HFF-Myc (cell line): ENCODE data around the gene NR3C2.
A peak's percentile ranks its signal among the peaks of the same experiment; 100 is the strongest.

Experiments
- DNase-seq: peaks from one replicate; pipeline ENCODE4 v3.0.0-alpha.2; 2011; ENCODE audit warnings: low read depth; ENCODE audit errors: extremely low read depth
- H3K4me3 ChIP-seq: replicated peaks from 2 replicates; pipeline ENCODE4 v1.5.1; 2011; ENCODE audit warnings: low read depth, mild to moderate bottlenecking, control low read depth, low read length
- CTCF ChIP-seq: IDR thresholded peaks from 2 replicates; pipeline ENCODE4 v1.5.1; 2012; ENCODE audit warnings: mild to moderate bottlenecking, low read depth, low read length, control low read depth; ENCODE audit errors: missing control alignments

The NR3C2 gene

GRCh38 chr4:148068065-148068911 is 373.9 kb downstream of the NR3C2 start:
- DNase-seq: no peak
- no peak overlapping the region for H3K4me3 ChIP-seq
- TF ChIP-seq CTCF: no peak

- DNase-seq: no peak
- H3K4me3 ChIP-seq: no peak overlapping the region
- TF ChIP-seq CTCF: no peak
Observed at GRCh38 chr4:148067301-148067916, 374.8 kb downstream of the NR3C2 start.

- no peak overlapping the region for H3K4me3 ChIP-seq
- DNase-seq: peak; percentile 11
- TF ChIP-seq CTCF: no peak
Observed at GRCh38 chr4:148065075-148065474, 377.1 kb downstream of the NR3C2 start.

GRCh38 chr4:148064451-148064850 is 377.8 kb downstream of the NR3C2 start:
- DNase-seq: no peak
- no peak overlapping the region for H3K4me3 ChIP-seq
- no peak for TF ChIP-seq CTCF

- H3K4me3 ChIP-seq: no peak overlapping the region
- no peak for TF ChIP-seq CTCF
- DNase-seq: no peak
Observed at GRCh38 chr4:148062301-148062950, 379.8 kb downstream of the NR3C2 start.

- no peak overlapping the region for H3K4me3 ChIP-seq
- no peak for TF ChIP-seq CTCF
- no peak for DNase-seq
Observed at GRCh38 chr4:148061795-148062194, 380.4 kb downstream of the NR3C2 start.
